Naive B cell (primary cell): ENCODE measurements around the gene CCDC137. TPM values are rescaled to one million over a fixed set of nuclear protein-coding genes. Genes with fewer than 3 reads are reported as not detected.
"Not testable (repeated sequence)": the region's sequence is repeated elsewhere in the genome, so short reads cannot be mapped to it uniquely, and the experiment has no call there.

Source experiments
- ATAC-seq, 2 donors: fragments of 150-1000 bp; cut with Tn5 transposase; 2 replicates each; pipeline ENCODE4 v1.10.0; 2021; ENCODE audit warnings: low read depth in 2 of 2, mild to moderate bottlenecking in 2 of 2, moderate library complexity in 2 of 2
- DNase-seq: peaks from one replicate; pipeline ENCODE4 v3.0.0; 2022
- H3K27ac Mint-ChIP-seq, 6 donors: one replicate each; pipeline ENCODE4 v1.8.0; 2020 to 2022; ENCODE audit warnings: mild to moderate bottlenecking in 6 of 6, mixed read lengths in 6 of 6, moderate library complexity in 5 of 6, inconsistent platforms in 2 of 6
- H3K27me3 Mint-ChIP-seq, 3 donors: one replicate each; pipeline ENCODE4 v1.8.0; 2021 to 2022; ENCODE audit warnings: mixed read lengths in 3 of 3, mild to moderate bottlenecking in 1 of 3
- H3K36me3 Mint-ChIP-seq, 2 donors: one replicate each; pipeline ENCODE4 v1.8.0; 2020 to 2022; ENCODE audit warnings: mixed read lengths in 2 of 2, inconsistent platforms in 1 of 2, mild to moderate bottlenecking in 1 of 2
- H3K4me1 Mint-ChIP-seq, 3 donors: one replicate each; pipeline ENCODE4 v1.8.0; 2020 to 2022; ENCODE audit warnings: mixed read lengths in 3 of 3, inconsistent platforms in 1 of 3, mild to moderate bottlenecking in 1 of 3, moderate library complexity in 1 of 3
- H3K4me3 Mint-ChIP-seq, 8 donors: one replicate each; pipeline ENCODE4 v1.8.0; 2020 to 2022; ENCODE audit warnings: mild to moderate bottlenecking in 8 of 8, mixed read lengths in 8 of 8, moderate library complexity in 8 of 8, inconsistent platforms in 2 of 8
- H3K9me3 Mint-ChIP-seq, 7 donors: one replicate each; pipeline ENCODE4 v1.8.0; 2020 to 2022; ENCODE audit warnings: mixed read lengths in 7 of 7, mild to moderate bottlenecking in 5 of 7, inconsistent platforms in 2 of 7, moderate library complexity in 1 of 7
- polyA plus RNA-seq, 6 donors: library from polyadenylated mRNA; unstranded; fragments of 300-500 nt; fragmentation: Illumina TruSeq; gene quantifications; one replicate each; pipeline ENCODE4 v1.2.3, GENCODE V29; 2021; ENCODE audit warnings: low read depth in 6 of 6

CCDC137 gene, protein sequence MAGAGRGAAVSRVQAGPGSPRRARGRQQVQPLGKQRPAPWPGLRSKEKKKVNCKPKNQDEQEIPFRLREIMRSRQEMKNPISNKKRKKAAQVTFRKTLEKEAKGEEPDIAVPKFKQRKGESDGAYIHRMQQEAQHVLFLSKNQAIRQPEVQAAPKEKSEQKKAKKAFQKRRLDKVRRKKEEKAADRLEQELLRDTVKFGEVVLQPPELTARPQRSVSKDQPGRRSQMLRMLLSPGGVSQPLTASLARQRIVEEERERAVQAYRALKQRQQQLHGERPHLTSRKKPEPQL
- 10 to 100 TPM in 4 of 6 donors, 1 to 10 TPM in 2; 3.2 to 29.4 (median 12.3) TPM for polyA plus RNA-seq

DNA sequence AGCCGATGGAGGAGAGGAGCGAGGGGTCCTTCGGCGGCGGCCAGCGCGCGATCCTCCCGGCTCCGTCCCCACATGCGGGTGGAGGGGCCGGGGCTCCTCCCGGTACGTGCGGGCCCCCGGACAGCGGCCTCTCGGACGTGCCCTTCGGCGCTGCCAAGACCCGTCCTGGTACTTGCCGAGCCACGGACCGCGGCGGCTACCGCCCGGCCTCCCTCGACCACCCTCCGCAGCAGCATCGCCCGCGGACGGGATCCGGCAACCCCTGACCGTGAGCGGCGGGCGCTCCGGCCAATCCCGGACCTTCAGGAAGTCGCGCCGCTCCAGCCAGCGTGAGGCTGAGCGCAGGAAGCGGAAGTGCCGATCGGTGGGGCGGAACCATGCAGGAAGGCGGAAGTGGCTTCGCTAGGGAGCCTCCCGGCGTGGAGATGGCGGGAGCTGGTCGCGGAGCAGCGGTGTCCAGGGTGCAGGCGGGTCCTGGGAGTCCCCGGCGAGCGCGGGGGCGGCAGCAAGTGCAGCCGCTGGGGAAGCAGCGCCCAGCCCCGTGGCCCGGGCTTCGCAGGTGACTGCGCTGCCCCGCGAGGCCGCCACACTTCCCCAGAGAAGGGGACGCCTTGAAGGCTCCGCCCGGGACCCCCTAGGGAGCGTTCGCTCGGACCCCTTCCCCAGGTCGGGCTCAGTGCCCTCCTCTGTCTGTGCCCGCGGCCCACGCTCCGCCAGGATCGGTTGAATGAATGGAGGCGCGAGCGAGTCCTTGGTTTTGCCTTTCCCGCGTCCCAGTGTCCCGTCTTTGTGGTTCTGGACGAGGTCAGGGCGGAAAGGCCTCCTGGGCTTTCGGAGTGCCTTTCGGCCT is at the start of gene CCDC137, which contains the start of gene OXLD1:
CCDC137 (plus strand) TSS at position 396 of the 850 bp plus-strand sequence; CDS start at position 426, 30 bp downstream.
OXLD1 (minus strand) TSS at position 264 of the 850 bp plus-strand sequence; CDS start at position 236, 28 bp downstream.
- ATAC-seq (peak; percentile 98), DNase-seq (peak; percentile 90)
- H3K27me3 Mint-ChIP-seq = no peaks in the 10 kb centered on the region
- H3K4me3 Mint-ChIP-seq = peak within 1 kb of the TSS; percentile 92 to 98 (median 96)
- no peaks in the 10 kb centered on the region for H3K9me3 Mint-ChIP-seq
- peak within 1 kb of the TSS; percentile 92 to 98 (median 94) for H3K27ac Mint-ChIP-seq
- H3K4me1 Mint-ChIP-seq = peaks cover 20 to 39% (median 26%) of the 10 kb centered on the region in 3 donors
- no peaks in the 10 kb centered on the region for H3K36me3 Mint-ChIP-seq

GRCh38 chr17:81616877-81617276 is 49.7 kb upstream of the CCDC137 start:
- no peaks in the 10 kb centered on the region for H3K27me3 Mint-ChIP-seq
- H3K4me3 Mint-ChIP-seq = peak overlapping the region in 1 of 8 donors; percentile 42
- DNase-seq (no peak), ATAC-seq (no peak)
- peaks cover 11 to 18% of the 10 kb centered on the region in 2 donors for H3K36me3 Mint-ChIP-seq
- H3K27ac Mint-ChIP-seq = no peak overlapping the region
- H3K9me3 Mint-ChIP-seq = peaks cover 0 to 1% (median 0%) of the 10 kb centered on the region in 7 donors
- peaks cover 15 to 17% (median 16%) of the 10 kb centered on the region in 3 donors for H3K4me1 Mint-ChIP-seq

- H3K27ac Mint-ChIP-seq, ATAC-seq, H3K4me3 Mint-ChIP-seq, H3K9me3 Mint-ChIP-seq, DNase-seq, H3K27me3 Mint-ChIP-seq: not testable (repeated sequence)
- peaks cover 7 to 12% of the 10 kb centered on the region in 2 donors for H3K36me3 Mint-ChIP-seq
- H3K4me1 Mint-ChIP-seq = peaks cover 15 to 17% (median 16%) of the 10 kb centered on the region in 3 donors
Measured at GRCh38 chr17:81618307-81618706, 48.2 kb upstream of the CCDC137 start.

GRCh38 chr17:81621494-81622130 is 44.9 kb upstream of the CCDC137 start:
- ATAC-seq (no peak), DNase-seq (no peak)
- Mint-ChIP-seq H3K4me1 (peaks cover 7 to 17% (median 17%) of the 10 kb centered on the region in 3 donors), H3K27ac (peak overlapping the region in 1 of 6 donors; percentile 15), H3K9me3 (peaks cover 0 to 10% (median 7%) of the 10 kb centered on the region in 7 donors), H3K27me3 (no peaks in the 10 kb centered on the region), H3K4me3 (no peak overlapping the region), H3K36me3 (peaks cover 26 to 29% of the 10 kb centered on the region in 2 donors)

- ATAC-seq = no peak
- Mint-ChIP-seq H3K27me3 (no peaks in the 10 kb centered on the region), H3K9me3 (peaks cover 0 to 2% (median 0%) of the 10 kb centered on the region in 7 donors), H3K4me3 (no peak overlapping the region), H3K36me3 (peaks cover 4 to 16% of the 10 kb centered on the region in 2 donors), H3K27ac (no peak overlapping the region), H3K4me1 (peaks cover 10 to 26% (median 14%) of the 10 kb centered on the region in 3 donors)
- DNase-seq = no peak
Measured at GRCh38 chr17:81630274-81630673, 36.3 kb upstream of the CCDC137 start.

- ATAC-seq (no peak), DNase-seq (no peak)
- peaks cover 0 to 8% of the 10 kb centered on the region in 2 donors for H3K36me3 Mint-ChIP-seq
- H3K4me1 Mint-ChIP-seq = peaks cover 13 to 34% (median 15%) of the 10 kb centered on the region in 3 donors
- no peaks in the 10 kb centered on the region for H3K27me3 Mint-ChIP-seq
- no peaks in the 10 kb centered on the region for H3K9me3 Mint-ChIP-seq
- H3K4me3 Mint-ChIP-seq = no peak overlapping the region
- peak overlapping the region in 1 of 6 donors; percentile 93 for H3K27ac Mint-ChIP-seq
Measured at GRCh38 chr17:81631482-81631881, 35.1 kb upstream of the CCDC137 start.

GRCh38 chr17:81635431-81635830 is 31.1 kb upstream of the CCDC137 start:
- H3K4me3 Mint-ChIP-seq = peak overlapping the region; percentile 89 to 97 (median 92)
- peak overlapping the region in 2 of 6 donors; percentile 39 to 92 for H3K27ac Mint-ChIP-seq

GRCh38 chr17:81635973-81636504 is 30.5 kb upstream of the CCDC137 start:
- DNase-seq (no peak), ATAC-seq (no peak)
- Mint-ChIP-seq H3K4me1 (peaks cover 12 to 30% (median 19%) of the 10 kb centered on the region in 3 donors), H3K9me3 (no peaks in the 10 kb centered on the region), H3K36me3 (no peaks in the 10 kb centered on the region), H3K4me3 (peak overlapping the region; percentile 89 to 97 (median 92)), H3K27ac (peak overlapping the region; percentile 38 to 93 (median 83)), H3K27me3 (no peaks in the 10 kb centered on the region)

More at GRCh38 chr17:81635431-81635830, 31.1 kb upstream of the CCDC137 start:
- Mint-ChIP-seq H3K27me3 (no peaks in the 10 kb centered on the region), H3K4me1 (peaks cover 14 to 32% (median 19%) of the 10 kb centered on the region in 3 donors), H3K36me3 (no peaks in the 10 kb centered on the region), H3K9me3 (no peaks in the 10 kb centered on the region)
- DNase-seq (no peak), ATAC-seq (no peak)

DNA sequence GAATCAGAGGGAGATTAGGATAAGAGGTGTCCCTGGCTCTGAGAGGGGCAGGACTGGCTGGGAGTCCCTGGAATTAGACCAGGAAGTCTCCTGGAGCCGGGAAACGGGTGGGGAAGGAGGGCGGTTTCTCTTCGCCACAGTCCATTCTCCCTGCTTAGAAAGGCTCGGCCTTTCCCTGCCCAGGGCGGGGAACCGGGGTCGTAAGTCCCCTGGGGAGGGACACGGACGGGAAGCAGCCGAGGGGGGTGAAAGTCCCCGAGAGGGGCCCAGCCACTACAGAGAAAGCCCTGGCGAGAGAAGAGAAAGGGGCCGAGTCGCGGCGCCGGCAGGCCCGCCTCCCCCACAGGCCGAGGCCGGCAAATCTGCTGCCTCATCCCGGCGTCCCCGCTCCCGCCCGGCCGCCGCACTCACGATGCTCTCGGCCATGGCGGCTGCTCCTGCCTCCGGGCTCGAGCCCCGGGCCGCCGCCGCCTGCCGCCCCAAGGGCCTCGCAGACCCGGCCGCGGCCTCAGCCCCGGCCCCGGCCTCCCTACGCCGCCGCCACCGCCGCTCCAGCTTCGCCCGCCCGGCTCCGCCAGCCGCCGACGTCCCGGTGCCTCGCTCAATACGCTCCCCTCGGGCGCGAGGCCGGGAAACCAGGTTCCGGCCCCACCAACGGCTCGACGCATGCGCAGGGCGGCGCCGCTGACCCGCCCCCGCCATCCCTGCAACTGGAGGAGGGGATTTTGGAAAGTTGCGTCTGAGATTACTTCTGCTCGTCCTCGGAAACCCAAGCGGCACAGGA is 29.8 kb upstream of the CCDC137 start, which contains the start of the genes NPLOC4 and TSPAN10:
NPLOC4 (minus strand) TSS at position 608 of the 784 bp plus-strand sequence; CDS start at position 426, 182 bp downstream.
TSPAN10 (plus strand) TSS at position 692 of the 784 bp plus-strand sequence. CDS start 5,217 bp downstream, outside the sequence.
- peaks cover 9 to 26% (median 14%) of the 10 kb centered on the region in 3 donors for H3K4me1 Mint-ChIP-seq
- DNase-seq = peak; percentile 76
- no peaks in the 10 kb centered on the region for H3K27me3 Mint-ChIP-seq
- no peaks in the 10 kb centered on the region for H3K9me3 Mint-ChIP-seq
- H3K4me3 Mint-ChIP-seq = peak within 1 kb of the TSS; percentile 90 to 97 (median 92)
- H3K36me3 Mint-ChIP-seq = no peaks in the 10 kb centered on the region
- peak within 1 kb of the TSS; percentile 73 to 93 (median 84) for H3K27ac Mint-ChIP-seq
- ATAC-seq = peak; percentile 85 to 93

DNA sequence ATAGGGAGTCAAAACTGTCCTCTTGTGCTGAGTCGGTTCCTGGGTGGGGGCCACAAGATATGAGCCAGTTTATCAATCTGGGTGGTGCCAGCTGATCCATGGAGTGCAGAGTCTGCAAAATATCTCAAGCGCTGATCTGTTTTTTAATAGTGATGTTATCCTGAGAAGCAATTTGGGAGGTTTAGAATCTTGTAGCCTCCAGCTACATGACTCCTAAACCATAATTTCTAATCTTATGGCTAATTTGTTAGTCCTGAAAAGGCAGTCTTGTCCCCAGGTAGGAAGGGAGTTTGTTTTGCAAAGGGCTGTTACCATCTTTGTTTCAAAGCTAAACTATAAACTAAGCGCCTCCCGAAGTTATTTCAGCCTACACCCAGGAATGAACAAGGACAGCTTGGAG is 27.9 kb upstream of the CCDC137 start:
- Mint-ChIP-seq H3K4me1 (peaks cover 4 to 21% (median 12%) of the 10 kb centered on the region in 3 donors), H3K27ac (peak overlapping the region in 1 of 6 donors; percentile 88), H3K36me3 (no peaks in the 10 kb centered on the region), H3K27me3 (no peaks in the 10 kb centered on the region), H3K4me3 (peak overlapping the region in 5 of 8 donors; percentile 6 to 76 (median 53)), H3K9me3 (no peaks in the 10 kb centered on the region)
- ATAC-seq (no peak), DNase-seq (no peak)

GRCh38 chr17:81640011-81640410 is 26.5 kb upstream of the CCDC137 start:
- Mint-ChIP-seq H3K36me3 (no peaks in the 10 kb centered on the region), H3K9me3 (no peaks in the 10 kb centered on the region), H3K4me1 (peaks cover 4 to 15% (median 12%) of the 10 kb centered on the region in 3 donors), H3K27me3 (no peaks in the 10 kb centered on the region), H3K4me3 (peak overlapping the region in 1 of 8 donors; percentile 22), H3K27ac (no peak overlapping the region)
- ATAC-seq = no peak
- no peak for DNase-seq
